ENCODE measurements around the gene TRAF3IP1.

DNA sequence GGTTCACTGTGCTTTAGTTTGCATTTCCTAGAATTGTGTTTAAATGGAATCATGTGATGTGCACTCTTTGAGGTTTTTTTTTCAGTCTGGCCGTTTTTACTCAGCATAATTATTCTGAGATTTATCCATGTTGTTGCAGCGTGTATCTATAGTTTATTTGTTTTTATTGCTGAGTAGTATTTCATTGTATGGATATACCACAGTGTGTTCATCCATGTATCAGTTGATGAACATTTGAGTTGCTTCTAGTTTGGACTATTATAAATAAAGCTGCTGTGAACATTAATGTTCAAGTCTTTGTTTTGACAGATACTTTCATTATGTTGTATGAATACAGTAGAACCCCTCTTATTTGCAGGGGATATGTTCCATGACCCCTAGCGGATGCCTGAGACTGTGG, 39.1 kb downstream of the TRAF3IP1 start:
- TF ChIP-seq POLR2AphosphoS5 (IDR thresholded peaks at IDR 0.05; ENCODE audit: borderline replicate concordance, low read depth, low read length) (no peak), EZH2 (IDR thresholded peaks at IDR 0.05) (no peak)
